ENCODE data around the gene WRAP53. TPM values are rescaled to one million over a fixed set of nuclear protein-coding genes. Genes with fewer than 3 reads are reported as not detected.

WRAP53 gene
- total and polyA plus RNA-seq, 10 donors = 8.5 to 21.8 (median 9.8) TPM

- H3K36me3 ChIP-seq = peaks cover 13 to 71% (median 64%) of the 10 kb centered on the region in 6 donors
Observed at GRCh38 chr17:7674934-7675333, 13.3 kb upstream of the WRAP53 start.

GRCh38 chr17:7676533-7676932 lies 11.7 kb upstream of the WRAP53 start:
- Histone ChIP-seq H3K27me3 (replicated peaks in 1 of 7) (no peaks in the 10 kb centered on the region), H3K9me3 (peaks cover 3 to 16% (median 10%) of the 10 kb centered on the region in 8 donors), H3K4me1 (peaks cover 0 to 4% (median 0%) of the 10 kb centered on the region in 6 donors), H3K4me3 (no peak overlapping the region), H3K27ac (no peak overlapping the region), H3K36me3 (peaks cover 13 to 55% (median 48%) of the 10 kb centered on the region in 6 donors)
- no peak for TF ChIP-seq CTCF (IDR thresholded peaks at IDR 0.05 in 8 of 11, conservative IDR thresholded peaks at IDR 0.05 in 3 of 11)
- no peak for TF ChIP-seq POLR2A (IDR thresholded peaks at IDR 0.05)
- no peak for TF ChIP-seq POLR2AphosphoS5 (IDR thresholded peaks at IDR 0.05)
- no peak for DNase-seq
- WGBS, 5 donors = 81 to 89% (median 82%) methylated on average over 3 to 5 of the region's 5 CpGs
- intact Hi-C loops (cut with DNase I; ENCODE audit: low total_unique reads) = no loop called here

More at GRCh38 chr17:7674934-7675333, 13.3 kb upstream of the WRAP53 start:
- no peak overlapping the region for H3K4me3 ChIP-seq
- TF ChIP-seq POLR2A (IDR thresholded peaks at IDR 0.05) (no peak), POLR2AphosphoS5 (IDR thresholded peaks at IDR 0.05) (peak in 1 of 3 donors; percentile 31)
- no peak overlapping the region for H3K27ac ChIP-seq
- H3K27me3 ChIP-seq (replicated peaks in 1 of 7) = no peaks in the 10 kb centered on the region
- H3K4me1 ChIP-seq = no peaks in the 10 kb centered on the region
- WGBS, 5 donors = 89 to 94% (median 90%) methylated on average over 14 of the region's 14 CpGs
- no peak for DNase-seq
- H3K9me3 ChIP-seq = peaks cover 3 to 16% (median 10%) of the 10 kb centered on the region in 8 donors
- intact Hi-C loops (cut with DNase I; ENCODE audit: low total_unique reads) = no loop called here

GRCh38 chr17:7677388-7678067 lies 10.7 kb upstream of the WRAP53 start:
- Histone ChIP-seq H3K9me3 (peaks cover 3 to 16% (median 10%) of the 10 kb centered on the region in 8 donors), H3K27me3 (replicated peaks in 1 of 7) (no peaks in the 10 kb centered on the region), H3K36me3 (peaks cover 13 to 45% (median 38%) of the 10 kb centered on the region in 6 donors), H3K4me1 (peaks cover 0 to 13% (median 0%) of the 10 kb centered on the region in 6 donors), H3K4me3 (no peak overlapping the region), H3K27ac (no peak overlapping the region)
- WGBS, 5 donors = 84 to 90% (median 86%) methylated on average over 10 of the region's 10 CpGs
- TF ChIP-seq POLR2A (IDR thresholded peaks at IDR 0.05) (no peak), CTCF (IDR thresholded peaks at IDR 0.05 in 8 of 11, conservative IDR thresholded peaks at IDR 0.05 in 3 of 11) (no peak), POLR2AphosphoS5 (IDR thresholded peaks at IDR 0.05) (no peak)
- no peak for DNase-seq
- intact Hi-C loops (cut with DNase I; ENCODE audit: low total_unique reads) = no loop called here

GRCh38 chr17:7684851-7685532 lies 3.3 kb upstream of the WRAP53 start:
- WGBS, 5 donors = 58 to 67% (median 64%) methylated on average over 15 of the region's 15 CpGs
- intact Hi-C loops (cut with DNase I; ENCODE audit: low total_unique reads) = loop anchor here (10.0 kb wide), 1 partner anchor 60 kb away; the partner anchor contains the start of gene SAT2
- Histone ChIP-seq H3K4me3 (peak overlapping the region; percentile 77 to 97 (median 94)), H3K27me3 (replicated peaks in 1 of 7) (no peaks in the 10 kb centered on the region), H3K9me3 (no peaks in the 10 kb centered on the region), H3K27ac (peak overlapping the region; percentile 93 to 98 (median 98)), H3K36me3 (peaks cover 0 to 18% (median 0%) of the 10 kb centered on the region in 6 donors), H3K4me1 (peaks cover 30 to 70% (median 43%) of the 10 kb centered on the region in 6 donors)
- no peak for DNase-seq
- no peak for TF ChIP-seq CTCF (IDR thresholded peaks at IDR 0.05 in 8 of 11, conservative IDR thresholded peaks at IDR 0.05 in 3 of 11)
- no peak for TF ChIP-seq POLR2A (IDR thresholded peaks at IDR 0.05)
- no peak for TF ChIP-seq POLR2AphosphoS5 (IDR thresholded peaks at IDR 0.05)
